HEK293T (cell line): ENCODE measurements around the gene ACMSD.

Experiments
- FOXA1 ChIP-seq: fragments of 450-650 bp; IDR thresholded peaks from 2 replicates; pipeline ENCODE4 v1.6.1; 2016; ENCODE audit warnings: mild to moderate bottlenecking
- FOXM1 ChIP-seq: fragments of 450-650 bp; IDR thresholded peaks from 2 replicates; pipeline ENCODE4 v1.6.1; 2017; ENCODE audit warnings: mild to moderate bottlenecking, borderline replicate concordance
- HDGF ChIP-seq: fragments of 450-650 bp; IDR thresholded peaks from 2 replicates; pipeline ENCODE4 v1.6.1; 2017; ENCODE audit warnings: antibody characterized with exemption, borderline replicate concordance
- SP1 ChIP-seq: fragments of 450-650 bp; IDR thresholded peaks from 2 replicates; pipeline ENCODE4 v1.6.1; 2017
- SUZ12 ChIP-seq: fragments of 450-650 bp; IDR thresholded peaks from 2 replicates; pipeline ENCODE4 v1.6.1; 2016; ENCODE audit warnings: mild to moderate bottlenecking
- ZNF384 ChIP-seq: fragments of 450-650 bp; IDR thresholded peaks from 2 replicates; pipeline ENCODE4 v1.6.1; 2016

GRCh38 chr2:134823832-134824231, 14.6 kb upstream of the ACMSD start:
- TF ChIP-seq HDGF (no peak), SP1 (no peak), FOXM1 (no peak), SUZ12 (no peak), FOXA1 (no peak), ZNF384 (no peak)
